ENCODE measurements around the gene NXN. TPM values are rescaled to one million over a fixed set of nuclear protein-coding genes. Genes with fewer than 3 reads are reported as not detected.
"Not testable (repeated sequence)": the region's sequence is repeated elsewhere in the genome, so short reads cannot be mapped to it uniquely, and the experiment has no call there.

NXN gene
- total RNA-seq, 1 donor from 2014 or later, result 30.8 TPM

- no peak for ATAC-seq
Measured at GRCh38 chr17:795721-796120, 183.9 kb downstream of the NXN start.

DNA sequence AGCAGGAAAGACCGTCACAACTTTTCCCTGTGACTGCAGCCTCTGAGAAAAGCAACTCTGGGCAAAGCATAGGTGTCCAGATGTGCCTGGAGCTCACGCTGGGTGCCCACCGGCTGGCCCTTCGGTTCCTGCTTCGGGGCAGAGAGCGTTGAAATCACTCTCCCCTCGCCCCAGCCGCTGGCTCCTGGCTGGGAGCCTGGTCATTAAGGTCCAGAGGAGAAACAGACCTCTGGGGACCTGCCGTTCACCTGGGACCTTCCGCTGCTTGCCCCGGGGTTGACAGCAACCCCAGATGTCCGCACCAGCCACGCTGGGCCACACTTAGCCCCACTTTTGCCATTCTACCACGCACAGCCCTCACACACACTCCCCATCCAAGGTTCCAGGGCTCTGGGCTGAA lies 184.3 kb downstream of the NXN start:
- no peak for ATAC-seq

GRCh38 chr17:794876-795275 lies 184.7 kb downstream of the NXN start:
- ATAC-seq, result peak; percentile 24

GRCh38 chr17:792277-792676 lies 187.3 kb downstream of the NXN start:
- ATAC-seq, result peak; percentile 27

- no peak for ATAC-seq
Measured at GRCh38 chr17:791829-792228, 187.7 kb downstream of the NXN start.

DNA sequence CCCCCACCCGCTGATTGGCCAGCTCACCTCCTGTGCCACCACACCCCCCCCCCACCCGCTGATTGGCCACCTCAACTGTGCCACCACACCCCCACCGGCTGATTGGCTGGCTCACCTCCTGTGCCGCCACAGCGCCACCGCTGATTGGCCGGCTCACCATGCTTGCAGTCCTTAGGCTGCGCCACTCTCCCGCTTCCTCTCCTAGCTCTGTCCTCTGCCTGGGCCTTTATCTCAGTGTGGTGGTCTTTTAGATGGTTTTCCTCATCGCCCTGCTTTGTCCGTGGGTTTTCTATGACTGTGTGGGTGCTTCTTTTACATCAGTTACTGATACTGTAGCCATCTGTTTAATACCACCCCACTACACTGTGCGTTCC lies 188.7 kb downstream of the NXN start:
- peak; percentile 0 for ATAC-seq

- peak; percentile 88 for ATAC-seq
Measured at GRCh38 chr17:789931-790873, 189.4 kb downstream of the NXN start.

DNA sequence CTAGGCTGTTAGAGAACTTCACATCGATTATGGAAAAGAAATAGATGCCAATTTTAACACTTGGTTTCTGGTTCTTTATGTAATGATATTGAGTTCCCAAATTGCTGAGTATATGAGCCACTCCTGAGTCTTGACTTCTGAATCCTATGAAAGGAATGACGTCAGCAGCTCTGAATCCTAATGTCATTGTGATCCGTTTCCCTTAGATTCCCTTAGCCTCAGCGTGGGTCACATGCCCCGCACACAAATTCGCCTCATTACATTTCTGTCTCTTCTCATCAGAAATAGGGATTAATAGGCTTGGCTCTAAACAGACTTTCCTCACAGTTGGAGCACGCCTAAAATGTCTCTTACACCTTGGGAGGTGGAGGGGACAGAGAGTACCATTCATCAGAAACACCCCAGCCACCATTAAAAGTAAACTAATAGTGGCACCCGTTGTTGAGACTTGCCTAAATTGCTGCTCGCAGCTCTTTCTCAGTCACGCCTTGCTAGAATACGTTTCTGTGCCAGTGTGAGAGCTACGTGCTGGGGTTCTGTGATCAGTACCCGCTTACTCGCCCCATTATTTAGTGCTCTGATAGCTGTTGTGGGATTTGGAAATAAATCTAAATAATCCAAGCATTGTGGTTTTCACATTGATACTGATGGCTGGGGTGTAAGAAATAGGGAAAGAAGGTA lies 190.3 kb downstream of the NXN start:
- peak; percentile 18 for ATAC-seq

GRCh38 chr17:788551-788950 lies 191.0 kb downstream of the NXN start:
- ATAC-seq, result no peak

- ATAC-seq, result no peak
Measured at GRCh38 chr17:787641-788221, 191.8 kb downstream of the NXN start.

DNA sequence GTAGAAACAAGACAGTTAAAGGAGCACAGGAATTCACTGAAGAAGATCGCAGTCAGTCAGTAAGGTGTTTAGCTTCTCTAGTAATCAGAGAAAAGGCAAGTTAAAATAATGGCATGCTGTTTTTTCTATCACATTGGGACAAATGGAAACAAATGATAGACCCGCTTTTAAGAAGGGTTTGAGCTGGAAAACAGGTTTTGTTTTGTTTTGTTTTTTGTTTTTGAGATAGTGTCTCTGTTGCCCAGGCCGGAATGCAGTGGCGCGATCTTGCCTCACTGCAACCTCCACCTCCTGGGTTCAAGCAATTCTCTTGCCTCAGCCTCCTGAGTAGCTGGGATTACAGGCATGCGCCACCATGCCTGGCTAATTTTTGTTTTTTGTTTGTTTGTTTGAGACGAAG lies 193.7 kb downstream of the NXN start:
- not testable (repeated sequence) for ATAC-seq

- ATAC-seq, result peak; percentile 73
Measured at GRCh38 chr17:784143-784542, 195.4 kb downstream of the NXN start.

DNA sequence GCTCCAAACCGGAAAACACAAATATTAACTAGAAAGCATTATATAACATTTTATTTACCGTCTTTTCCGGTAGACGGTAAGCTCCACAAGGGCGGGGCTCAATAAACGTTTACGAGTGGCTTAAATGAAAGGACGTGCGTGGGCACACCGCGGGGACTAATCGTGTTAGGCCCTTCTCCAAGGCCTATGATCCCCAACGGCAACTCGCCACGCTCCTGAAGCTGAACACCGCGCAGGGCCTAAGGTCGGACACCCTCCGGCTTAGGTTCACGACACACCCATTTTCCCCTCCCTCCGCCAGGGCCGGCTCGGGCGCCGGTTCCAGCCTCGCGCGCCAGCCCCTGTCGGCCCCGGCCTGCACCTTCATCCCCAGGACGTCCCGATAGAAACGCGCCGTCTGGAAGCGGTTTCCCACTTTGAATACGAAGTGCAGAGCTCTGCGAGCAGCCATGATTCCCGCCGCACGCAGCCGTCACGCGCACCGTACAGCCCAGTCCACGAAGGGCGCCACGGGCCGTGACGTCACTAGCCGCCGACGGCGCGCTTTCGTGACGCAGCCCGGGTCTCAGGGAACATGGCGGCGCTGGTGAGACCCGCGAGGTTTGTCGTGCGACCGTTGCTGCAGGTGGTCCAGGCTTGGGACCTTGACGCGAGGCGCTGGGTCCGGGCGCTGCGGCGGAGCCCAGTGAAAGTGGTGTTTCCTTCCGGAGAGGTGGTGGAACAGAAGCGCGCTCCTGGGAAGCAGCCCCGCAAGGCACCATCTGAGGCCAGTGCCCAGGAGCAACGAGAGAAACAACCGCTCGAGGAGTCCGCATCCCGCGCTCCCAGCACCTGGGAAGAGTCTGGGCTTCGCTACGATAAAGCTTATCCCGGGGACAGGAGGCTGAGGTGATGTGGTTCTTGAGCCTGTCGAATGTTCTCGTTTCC lies 197.5 kb downstream of the NXN start, which contains the start of the genes GLOD4 and MRM3:
GLOD4 (minus strand) TSS at position 476 of the 927 bp plus-strand sequence; CDS start at position 451, 25 bp downstream.
MRM3 (plus strand) TSS at position 549 of the 927 bp plus-strand sequence; CDS start at position 575, 26 bp downstream.
- peak; percentile 91 for ATAC-seq

- no peak for ATAC-seq
Measured at GRCh38 chr17:778096-778495, 201.5 kb downstream of the NXN start.

DNA sequence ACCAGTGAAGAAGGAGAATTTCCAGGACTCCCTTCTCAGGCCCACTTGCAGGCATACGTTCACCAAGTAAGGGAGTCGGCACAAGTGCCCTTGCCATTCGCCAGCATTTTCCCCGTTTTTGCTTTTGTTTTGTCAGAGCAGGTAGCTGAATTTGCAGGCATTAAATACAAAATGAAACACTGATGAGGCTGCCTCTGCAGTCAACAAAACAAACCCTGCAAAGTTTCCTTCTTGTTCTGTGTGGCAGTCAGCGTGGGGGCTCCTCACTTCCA lies 205.3 kb downstream of the NXN start:
- ATAC-seq, result no peak

GRCh38 chr17:773467-774312 lies 205.9 kb downstream of the NXN start:
- no peak for ATAC-seq

GRCh38 chr17:773016-773415 lies 206.6 kb downstream of the NXN start:
- no peak for ATAC-seq

GRCh38 chr17:767076-767475 lies 212.5 kb downstream of the NXN start:
- no peak for ATAC-seq

DNA sequence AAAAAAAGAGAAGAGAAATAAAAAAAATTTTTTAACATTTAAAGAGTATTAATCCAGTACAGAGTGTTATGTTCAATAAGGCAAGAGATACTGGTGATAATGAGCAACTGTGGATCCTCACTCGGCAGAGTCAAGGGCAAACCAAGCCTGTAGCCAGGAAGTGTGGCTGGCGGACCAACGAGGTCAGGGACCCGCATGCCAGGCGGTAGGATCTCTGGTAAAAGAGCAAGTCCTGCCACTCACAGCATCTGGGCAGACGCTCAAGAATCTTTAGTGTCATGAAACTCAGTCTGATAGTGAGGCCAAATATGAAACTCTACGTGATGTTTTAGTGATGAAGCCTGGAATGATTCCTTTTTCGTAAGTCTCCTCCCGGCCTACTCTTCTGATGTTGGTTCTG lies 219.2 kb downstream of the NXN start:
- no peak for ATAC-seq

- ATAC-seq, result no peak
Measured at GRCh38 chr17:759964-760363, 219.6 kb downstream of the NXN start.

DNA sequence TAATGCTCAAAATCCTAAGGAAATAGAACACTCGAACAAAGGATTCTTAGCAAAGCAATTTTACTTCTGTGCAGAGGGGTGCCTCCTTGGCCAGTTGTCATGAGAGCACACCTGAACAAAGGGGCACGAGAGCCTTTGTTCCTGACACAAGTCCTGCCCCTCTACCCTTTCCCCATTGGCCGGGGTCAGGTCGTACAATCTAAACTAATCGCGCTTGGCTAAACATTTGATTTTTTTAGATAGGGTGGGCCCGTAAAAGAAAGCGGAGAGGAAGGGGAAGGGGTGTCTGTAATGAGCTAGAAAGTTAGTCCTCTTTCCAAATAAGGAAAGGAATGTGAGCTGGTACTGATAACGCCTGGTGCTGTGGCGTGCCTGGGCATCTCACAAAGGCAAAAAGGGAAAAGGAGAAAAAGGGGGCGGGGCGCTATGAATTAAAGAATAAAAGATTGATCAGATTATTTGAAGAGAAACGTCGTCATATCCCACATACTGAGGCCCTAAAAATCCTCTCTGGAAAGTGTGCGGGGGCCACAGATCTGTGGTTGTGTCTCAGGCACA lies 223.5 kb downstream of the NXN start:
- not testable (repeated sequence) for ATAC-seq

Data from esophagus mucosa (tissue), 1 donor.